WTC11 (cell line): ENCODE measurements around the gene NSUN7. TPM values are rescaled to one million over a fixed set of nuclear protein-coding genes. Genes with fewer than 3 reads are reported as not detected.
A peak's percentile ranks its signal among the peaks of the same experiment; 100 is the strongest.

Source experiments
- ATAC-seq: fragments of 200-7000 bp; cut with Tn5 transposase; 2 replicates; pipeline ENCODE4 v1.10.0; 2021; ENCODE audit warnings: mild to moderate bottlenecking, moderate library complexity
- CTCF ChIA-PET: fragments of 300-600 bp; sonication (Branson Sonifier 250); formaldehyde crosslinking; loops from one replicate; lab custom pipeline; 2021; ENCODE audit warnings: antibody characterized with exemption; lab: Charles Lee
- POLR2A ChIA-PET: fragments of 350-600 bp; sonication (Branson Sonifier 250); formaldehyde crosslinking; loops from one replicate; lab custom pipeline; 2021; ENCODE audit warnings: antibody characterized with exemption; lab: Charles Lee
- DNase-seq: peaks from one replicate; pipeline ENCODE4 v3.0.0; 2021; ENCODE audit warnings: low spot score
- H3K27ac Mint-ChIP-seq: 2 replicates; pipeline ENCODE4 v1.8.0; 2021; ENCODE audit warnings: mixed read lengths
- H3K27me3 Mint-ChIP-seq: 2 replicates; pipeline ENCODE4 v1.8.0; 2021; ENCODE audit warnings: low read depth, mild to moderate bottlenecking, moderate library complexity, mixed read lengths
- H3K36me3 Mint-ChIP-seq: 2 replicates; pipeline ENCODE4 v1.8.0; 2021; ENCODE audit warnings: mixed read lengths
- H3K4me1 Mint-ChIP-seq: 2 replicates; pipeline ENCODE4 v1.8.0; 2022; ENCODE audit warnings: mixed read lengths
- H3K4me3 Mint-ChIP-seq: 2 replicates; pipeline ENCODE4 v1.8.0; 2021; ENCODE audit warnings: mild to moderate bottlenecking, moderate library complexity, mixed read lengths
- H3K9me3 Mint-ChIP-seq: 2 replicates; pipeline ENCODE4 v1.8.0; 2021; ENCODE audit warnings: mixed read lengths
- ATF2 ChIP-seq: sonication (generic); formaldehyde crosslinking; IDR thresholded peaks from 2 replicates; pipeline ENCODE4 v1.8.1; 2022; ENCODE audit warnings: low read depth, missing genetic modification reagents, borderline replicate concordance
- ATF6 ChIP-seq: sonication (generic); formaldehyde crosslinking; IDR thresholded peaks from 2 replicates; pipeline ENCODE4 v1.8.1; 2023; ENCODE audit warnings: mild to moderate bottlenecking, missing genetic modification reagents
- EMX1 ChIP-seq: fragments of 250-450 bp; sonication (Bioruptor Pico); IDR thresholded peaks from 2 replicates; pipeline ENCODE4 v1.8.0; 2021; ENCODE audit warnings: mild to moderate bottlenecking
- MYBL2 ChIP-seq: sonication (generic); formaldehyde crosslinking; IDR thresholded peaks from 2 replicates; pipeline ENCODE4 v1.8.1; 2023; ENCODE audit warnings: mild to moderate bottlenecking, moderate library complexity, missing genetic modification reagents
- PRDM15 ChIP-seq: sonication (generic); formaldehyde crosslinking; IDR thresholded peaks from 2 replicates; pipeline ENCODE4 v1.8.0; 2022; ENCODE audit warnings: missing genetic modification reagents
- RORB ChIP-seq: fragments of 250-450 bp; sonication (Bioruptor Pico); IDR thresholded peaks from 2 replicates; pipeline ENCODE4 v1.9.0; 2021; ENCODE audit warnings: mild to moderate bottlenecking
- SMAD4 ChIP-seq: sonication (generic); formaldehyde crosslinking; IDR thresholded peaks from 2 replicates; pipeline ENCODE4 v1.8.0; 2022; ENCODE audit warnings: mild to moderate bottlenecking, missing genetic modification reagents
- ZNF219 ChIP-seq: sonication (generic); formaldehyde crosslinking; IDR thresholded peaks from 2 replicates; pipeline ENCODE4 v1.8.0; 2023; ENCODE audit warnings: missing genetic modification reagents, mild to moderate bottlenecking, borderline replicate concordance
- ZNF423 ChIP-seq: fragments of 250-450 bp; sonication (Bioruptor Pico); IDR thresholded peaks from 2 replicates; pipeline ENCODE4 v2.1.2; 2022; ENCODE audit warnings: mild to moderate bottlenecking, moderate library complexity
- total RNA-seq: library from RNA; stranded (reverse); gene quantifications from 3 replicates; pipeline ENCODE4 v1.2.3, GENCODE V29; 2021
- TF ChIP-seq, protein P1 (sequence below): fragments of 250-450 bp; sonication (Bioruptor Pico); IDR thresholded peaks from 2 replicates; pipeline ENCODE4 v1.9.0; 2021; ENCODE audit warnings: mild to moderate bottlenecking
- TF ChIP-seq, protein P2 (sequence below): fragments of 250-450 bp; sonication (Bioruptor Pico); IDR thresholded peaks from 2 replicates; pipeline ENCODE4 v1.9.0; 2021; ENCODE audit warnings: mild to moderate bottlenecking, borderline replicate concordance

NSUN7 gene
- total RNA-seq, 1 experiment from 2014 or later, result 24.1 TPM

GRCh38 chr4:40713798-40714197, 36.0 kb upstream of the NSUN7 start (continued):
- no peak for TF ChIP-seq ATF2

DNA sequence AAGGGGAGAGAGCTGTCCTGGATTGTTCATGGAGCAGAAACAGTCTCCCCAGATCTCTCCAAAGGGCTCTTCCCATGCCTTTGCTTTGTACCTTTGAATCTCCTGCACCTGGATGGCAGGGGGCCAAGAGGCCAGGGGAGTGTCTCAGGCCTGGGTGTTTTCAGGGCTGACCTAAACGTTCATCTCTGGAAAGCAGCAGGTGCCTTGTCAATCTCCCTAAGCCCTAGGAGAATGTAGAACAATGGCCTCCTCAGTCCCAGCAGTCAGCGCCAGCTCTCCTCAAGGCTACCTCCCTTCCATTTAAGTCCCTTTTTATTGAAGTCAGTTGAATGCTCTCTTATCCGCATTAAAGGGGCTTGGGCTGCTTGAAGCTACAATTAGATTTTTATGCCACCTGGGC, 31.2 kb upstream of the NSUN7 start:
- peak; percentile 26 for DNase-seq
- POLR2A ChIA-PET, result no interaction called here
- peak; percentile 73 for ATAC-seq

DNA sequence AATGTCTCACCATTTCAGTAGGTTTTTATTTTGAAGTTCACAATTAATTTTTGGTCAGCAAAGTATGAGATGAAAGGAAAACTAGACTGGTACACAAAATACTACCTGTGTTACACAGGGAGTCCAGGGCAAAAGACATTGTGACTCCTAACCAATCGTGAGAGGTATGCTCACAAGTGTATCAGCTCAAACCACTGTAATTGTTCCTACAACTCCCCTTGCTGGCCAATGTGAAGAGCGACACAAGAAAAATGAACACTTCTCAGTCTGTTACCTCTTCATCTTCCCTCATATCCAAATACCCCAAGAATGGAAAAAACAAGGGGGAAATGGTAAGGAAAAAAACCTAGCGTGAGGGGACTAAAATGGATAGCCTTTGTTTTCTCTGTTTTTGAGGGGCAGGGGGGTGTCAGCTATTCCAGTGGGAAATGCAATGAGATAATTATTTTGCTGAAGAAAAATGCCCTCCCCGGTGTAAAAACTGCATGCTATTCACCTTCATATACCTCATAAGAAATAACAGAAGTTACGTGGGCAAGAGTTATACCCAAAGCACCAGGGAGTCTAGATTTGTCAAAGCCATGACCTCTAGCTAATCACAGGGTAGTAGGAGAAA, 30.6 kb upstream of the NSUN7 start:
- Mint-ChIP-seq H3K27me3 (no peaks in the 10 kb centered on the region), H3K4me3 (no peak overlapping the region), H3K9me3 (no peaks in the 10 kb centered on the region), H3K4me1 (peaks cover 18% of the 10 kb centered on the region), H3K36me3 (no peaks in the 10 kb centered on the region), H3K27ac (peak overlapping the region; percentile 46)
- CTCF ChIA-PET, result interaction anchor here (0.5 to 1.7 kb wide), 22 partner anchors 13 to 1043 kb away, joined by 3 to 9 read pairs (median 4); partner anchors contain the start of gene NSUN7
- DNase-seq (no peak), ATAC-seq (peak; percentile 90)
- POLR2A ChIA-PET, result no interaction called here
- no peak for TF ChIP-seq EMX1 (CRISPR knock-in tag)
- TF ChIP-seq, protein P1, sequence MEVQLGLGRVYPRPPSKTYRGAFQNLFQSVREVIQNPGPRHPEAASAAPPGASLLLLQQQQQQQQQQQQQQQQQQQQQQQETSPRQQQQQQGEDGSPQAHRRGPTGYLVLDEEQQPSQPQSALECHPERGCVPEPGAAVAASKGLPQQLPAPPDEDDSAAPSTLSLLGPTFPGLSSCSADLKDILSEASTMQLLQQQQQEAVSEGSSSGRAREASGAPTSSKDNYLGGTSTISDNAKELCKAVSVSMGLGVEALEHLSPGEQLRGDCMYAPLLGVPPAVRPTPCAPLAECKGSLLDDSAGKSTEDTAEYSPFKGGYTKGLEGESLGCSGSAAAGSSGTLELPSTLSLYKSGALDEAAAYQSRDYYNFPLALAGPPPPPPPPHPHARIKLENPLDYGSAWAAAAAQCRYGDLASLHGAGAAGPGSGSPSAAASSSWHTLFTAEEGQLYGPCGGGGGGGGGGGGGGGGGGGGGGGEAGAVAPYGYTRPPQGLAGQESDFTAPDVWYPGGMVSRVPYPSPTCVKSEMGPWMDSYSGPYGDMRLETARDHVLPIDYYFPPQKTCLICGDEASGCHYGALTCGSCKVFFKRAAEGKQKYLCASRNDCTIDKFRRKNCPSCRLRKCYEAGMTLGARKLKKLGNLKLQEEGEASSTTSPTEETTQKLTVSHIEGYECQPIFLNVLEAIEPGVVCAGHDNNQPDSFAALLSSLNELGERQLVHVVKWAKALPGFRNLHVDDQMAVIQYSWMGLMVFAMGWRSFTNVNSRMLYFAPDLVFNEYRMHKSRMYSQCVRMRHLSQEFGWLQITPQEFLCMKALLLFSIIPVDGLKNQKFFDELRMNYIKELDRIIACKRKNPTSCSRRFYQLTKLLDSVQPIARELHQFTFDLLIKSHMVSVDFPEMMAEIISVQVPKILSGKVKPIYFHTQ (CRISPR knock-in tag), result no peak
- no peak for TF ChIP-seq ZNF219 (CRISPR knock-in tag)
- TF ChIP-seq, protein P2, sequence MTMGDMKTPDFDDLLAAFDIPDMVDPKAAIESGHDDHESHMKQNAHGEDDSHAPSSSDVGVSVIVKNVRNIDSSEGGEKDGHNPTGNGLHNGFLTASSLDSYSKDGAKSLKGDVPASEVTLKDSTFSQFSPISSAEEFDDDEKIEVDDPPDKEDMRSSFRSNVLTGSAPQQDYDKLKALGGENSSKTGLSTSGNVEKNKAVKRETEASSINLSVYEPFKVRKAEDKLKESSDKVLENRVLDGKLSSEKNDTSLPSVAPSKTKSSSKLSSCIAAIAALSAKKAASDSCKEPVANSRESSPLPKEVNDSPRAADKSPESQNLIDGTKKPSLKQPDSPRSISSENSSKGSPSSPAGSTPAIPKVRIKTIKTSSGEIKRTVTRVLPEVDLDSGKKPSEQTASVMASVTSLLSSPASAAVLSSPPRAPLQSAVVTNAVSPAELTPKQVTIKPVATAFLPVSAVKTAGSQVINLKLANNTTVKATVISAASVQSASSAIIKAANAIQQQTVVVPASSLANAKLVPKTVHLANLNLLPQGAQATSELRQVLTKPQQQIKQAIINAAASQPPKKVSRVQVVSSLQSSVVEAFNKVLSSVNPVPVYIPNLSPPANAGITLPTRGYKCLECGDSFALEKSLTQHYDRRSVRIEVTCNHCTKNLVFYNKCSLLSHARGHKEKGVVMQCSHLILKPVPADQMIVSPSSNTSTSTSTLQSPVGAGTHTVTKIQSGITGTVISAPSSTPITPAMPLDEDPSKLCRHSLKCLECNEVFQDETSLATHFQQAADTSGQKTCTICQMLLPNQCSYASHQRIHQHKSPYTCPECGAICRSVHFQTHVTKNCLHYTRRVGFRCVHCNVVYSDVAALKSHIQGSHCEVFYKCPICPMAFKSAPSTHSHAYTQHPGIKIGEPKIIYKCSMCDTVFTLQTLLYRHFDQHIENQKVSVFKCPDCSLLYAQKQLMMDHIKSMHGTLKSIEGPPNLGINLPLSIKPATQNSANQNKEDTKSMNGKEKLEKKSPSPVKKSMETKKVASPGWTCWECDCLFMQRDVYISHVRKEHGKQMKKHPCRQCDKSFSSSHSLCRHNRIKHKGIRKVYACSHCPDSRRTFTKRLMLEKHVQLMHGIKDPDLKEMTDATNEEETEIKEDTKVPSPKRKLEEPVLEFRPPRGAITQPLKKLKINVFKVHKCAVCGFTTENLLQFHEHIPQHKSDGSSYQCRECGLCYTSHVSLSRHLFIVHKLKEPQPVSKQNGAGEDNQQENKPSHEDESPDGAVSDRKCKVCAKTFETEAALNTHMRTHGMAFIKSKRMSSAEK (CRISPR knock-in tag), result no peak
- no peak for TF ChIP-seq PRDM15 (CRISPR knock-in tag)
- TF ChIP-seq MYBL2 (CRISPR knock-in tag), result no peak
- TF ChIP-seq ATF6 (CRISPR knock-in tag), result no peak
- no peak for TF ChIP-seq RORB (CRISPR knock-in tag)
- no peak for TF ChIP-seq SMAD4

More for the DNA sequence above, 31.2 kb upstream of the NSUN7 start:
- Mint-ChIP-seq H3K36me3 (no peaks in the 10 kb centered on the region), H3K4me1 (peaks cover 23% of the 10 kb centered on the region), H3K27me3 (no peaks in the 10 kb centered on the region), H3K9me3 (no peaks in the 10 kb centered on the region), H3K27ac (peak overlapping the region; percentile 46), H3K4me3 (no peak overlapping the region)
- TF ChIP-seq, protein P1 (CRISPR knock-in tag), result no peak
- TF ChIP-seq ZNF423 (CRISPR knock-in tag), result peak; percentile 59
- CTCF ChIA-PET, result interaction anchor here (0.5 to 1.7 kb wide), 23 partner anchors 13 to 1360 kb away, joined by 3 to 9 read pairs (median 4); partner anchors contain the start of gene NSUN7
